ENCODE results near the gene DIAPH2. TPM values are rescaled to one million over a fixed set of nuclear protein-coding genes. Genes with fewer than 3 reads are reported as not detected.

DIAPH2 gene
- total and polyA plus RNA-seq, 2 of the 13 experiments (the other 11 are each of a cell fraction or from before 2014, with no cell fraction given): 2.1 to 8.5 TPM

GRCh38 chrX:97009391-97009790 is 324.7 kb downstream of the DIAPH2 start:
- Histone ChIP-seq H4K20me1 (ENCODE audit: insufficient read depth, low read length) (no peaks in the 10 kb centered on the region), H3K9ac (ENCODE audit: insufficient read depth, low read depth, low read length) (no peak overlapping the region), H3K36me3 (replicated peaks in 1 of 2; ENCODE audit: control insufficient read depth in 1 of 2, insufficient read depth in 2 of 2, low read length in 2 of 2) (no peaks in the 10 kb centered on the region), H3K27ac (ENCODE audit: extremely low read length, insufficient read depth, low read length) (no peak overlapping the region), H3K4me2 (ENCODE audit: low read depth, low read length) (no peak overlapping the region), H3K4me3 (replicated peaks in 1 of 3; ENCODE audit: insufficient read depth in 1 of 3, low read depth in 2 of 3, low read length in 3 of 3) (no peak overlapping the region), H2AFZ (ENCODE audit: low read length) (no peak overlapping the region), H3K79me2 (ENCODE audit: insufficient read depth, low read length) (no peaks in the 10 kb centered on the region), H3K9me3 (ENCODE audit: low read length) (no peaks in the 10 kb centered on the region), H3K27me3 (ENCODE audit: control insufficient read depth in 1 of 2, insufficient read depth in 2 of 2, low read length in 2 of 2) (no peaks in the 10 kb centered on the region), H3K4me1 (ENCODE audit: insufficient read depth, low read length) (no peaks in the 10 kb centered on the region)
- no peak for TF ChIP-seq ZNF44 (CRISPR knock-in tag; IDR thresholded peaks at IDR 0.05)
- no peak for TF ChIP-seq SRSF4 (IDR thresholded peaks at IDR 0.05; ENCODE audit: low read depth, low read length, poor library complexity, severe bottlenecking)
- TF ChIP-seq NFYB (CRISPR knock-in tag; IDR thresholded peaks at IDR 0.05): no peak
- TF ChIP-seq ZNF839 (CRISPR knock-in tag; IDR thresholded peaks at IDR 0.05; ENCODE audit: borderline replicate concordance): no peak
- no peak for TF ChIP-seq GATAD2A (CRISPR knock-in tag; IDR thresholded peaks at IDR 0.05)
- no peak for TF ChIP-seq KLF13 (CRISPR knock-in tag; IDR thresholded peaks at IDR 0.05)
- no peak for TF ChIP-seq ZNF354B (CRISPR knock-in tag; IDR thresholded peaks at IDR 0.05)
- no peak for TF ChIP-seq SOX13 (IDR thresholded peaks at IDR 0.05)
- TF ChIP-seq SOX13 (CRISPR knock-in tag; conservative IDR thresholded peaks at IDR 0.05 in 1 of 2, IDR thresholded peaks at IDR 0.05 in 1 of 2): no peak
- no peak for TF ChIP-seq BRCA1 (CRISPR knock-in tag; IDR thresholded peaks at IDR 0.05)
- TF ChIP-seq ZNF616 (CRISPR knock-in tag; IDR thresholded peaks at IDR 0.05; ENCODE audit: low read depth): no peak
- no peak for TF ChIP-seq ZNF331 (CRISPR knock-in tag; IDR thresholded peaks at IDR 0.05)
- TF ChIP-seq PHB2 (IDR thresholded peaks at IDR 0.05; ENCODE audit: partially characterized antibody): no peak
- TF ChIP-seq ZFP62 (CRISPR knock-in tag; IDR thresholded peaks at IDR 0.05): no peak
- no peak for TF ChIP-seq SATB2 (CRISPR knock-in tag; IDR thresholded peaks at IDR 0.05)
- TF ChIP-seq KDM6A (CRISPR knock-in tag; IDR thresholded peaks at IDR 0.05; ENCODE audit: low read depth): no peak
- no peak for TF ChIP-seq GLI4 (CRISPR knock-in tag; IDR thresholded peaks at IDR 0.05; ENCODE audit: borderline replicate concordance)
- no peak for ATAC-seq
- BruUV-seq (replicated peaks): no TSS peak
- CTCF ChIA-PET (ENCODE audit: low intra/inter-chr PET ratio, low total read pairs): no interaction called here
- DNase-seq (ENCODE audit: low spot score): no peak
- intact Hi-C loops (cut with micrococcal nuclease; ENCODE audit: unreplicated experiment) (no loop called here), in situ Hi-C loops (cut with HindIII; ENCODE audit: extremely low pct_ligation_motif_present, low pct_unique_long_range_greater_than_20kb) (no loop called here)
- no peak for FAIRE-seq
- POLR2A ChIA-PET: no interaction called here

Data from HepG2 (cell line).